Testis (tissue), 2 donors: ENCODE data around the gene NXPH2.

Experiments
- POLR2A ChIP-seq: fragments of 450-650 bp; IDR thresholded peaks from one replicate; pipeline ENCODE4 v1.6.1; 2017; ENCODE audit warnings: antibody characterized with exemption, mild to moderate bottlenecking, moderate library complexity
- TF ChIP-seq, protein P1 (sequence below), 3 experiments: fragments of 450-650 bp in 2 of 3; fragments of 200-600 bp in 1 of 3; sonication (generic) in 1 of 3; IDR thresholded peaks; one replicate each; pipeline ENCODE4 v1.5.1; 2016 to 2019; ENCODE audit warnings: antibody characterized with exemption in 3 of 3, mild to moderate bottlenecking in 2 of 3, moderate library complexity in 1 of 3

DNA sequence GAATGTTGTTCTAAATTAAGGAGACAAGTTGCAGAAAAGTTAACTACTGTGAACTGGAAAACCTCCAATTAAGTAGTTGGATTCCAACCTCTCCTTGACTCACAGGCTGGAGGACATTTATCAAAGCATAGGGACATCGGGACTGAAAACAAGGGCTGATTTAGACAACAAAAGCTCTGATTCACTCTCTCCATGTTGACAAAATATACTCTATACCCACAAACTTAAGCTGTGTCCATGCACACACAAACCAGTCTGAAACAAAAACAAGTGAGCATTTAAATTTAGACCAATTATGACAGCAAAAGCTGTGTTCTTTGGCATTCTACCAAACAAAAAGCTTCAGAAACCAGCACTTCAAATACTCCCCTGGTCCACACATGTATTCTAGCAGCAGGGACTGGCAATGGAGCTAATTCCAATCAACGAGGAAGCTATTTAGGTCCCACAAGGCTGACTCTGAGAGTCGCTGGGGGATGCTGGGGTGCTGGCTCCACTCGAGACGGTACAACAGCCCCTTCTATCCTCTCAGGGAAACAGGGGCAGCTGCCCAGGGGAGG, 71.4 kb downstream of the NXPH2 start:
- TF ChIP-seq, protein P1, sequence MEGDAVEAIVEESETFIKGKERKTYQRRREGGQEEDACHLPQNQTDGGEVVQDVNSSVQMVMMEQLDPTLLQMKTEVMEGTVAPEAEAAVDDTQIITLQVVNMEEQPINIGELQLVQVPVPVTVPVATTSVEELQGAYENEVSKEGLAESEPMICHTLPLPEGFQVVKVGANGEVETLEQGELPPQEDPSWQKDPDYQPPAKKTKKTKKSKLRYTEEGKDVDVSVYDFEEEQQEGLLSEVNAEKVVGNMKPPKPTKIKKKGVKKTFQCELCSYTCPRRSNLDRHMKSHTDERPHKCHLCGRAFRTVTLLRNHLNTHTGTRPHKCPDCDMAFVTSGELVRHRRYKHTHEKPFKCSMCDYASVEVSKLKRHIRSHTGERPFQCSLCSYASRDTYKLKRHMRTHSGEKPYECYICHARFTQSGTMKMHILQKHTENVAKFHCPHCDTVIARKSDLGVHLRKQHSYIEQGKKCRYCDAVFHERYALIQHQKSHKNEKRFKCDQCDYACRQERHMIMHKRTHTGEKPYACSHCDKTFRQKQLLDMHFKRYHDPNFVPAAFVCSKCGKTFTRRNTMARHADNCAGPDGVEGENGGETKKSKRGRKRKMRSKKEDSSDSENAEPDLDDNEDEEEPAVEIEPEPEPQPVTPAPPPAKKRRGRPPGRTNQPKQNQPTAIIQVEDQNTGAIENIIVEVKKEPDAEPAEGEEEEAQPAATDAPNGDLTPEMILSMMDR (IDR thresholded peaks at IDR 0.05): no peak
- no peak for TF ChIP-seq POLR2A
